22Rv1 (cell line): ENCODE results near the gene SRPK2.

Experiments used
- H3K27ac ChIP-seq: fragments of 450-650 bp; 2 replicates; pipeline ENCODE4 v1.5.1; 2017
- CTCF ChIP-seq: fragments of 450-650 bp; IDR thresholded peaks from 2 replicates; pipeline ENCODE4 v1.5.1; 2017; ENCODE audit warnings: mild to moderate bottlenecking
- ZFX ChIP-seq: fragments of 450-650 bp; IDR thresholded peaks from 2 replicates; pipeline ENCODE4 v1.6.1; 2017; ENCODE audit warnings: antibody characterized with exemption, borderline replicate concordance

The SRPK2 gene

GRCh38 chr7:105079348-105079747 lies 309.4 kb downstream of the SRPK2 start:
- no peak overlapping the region for H3K27ac ChIP-seq
- TF ChIP-seq ZFX (no peak), CTCF (no peak)

- TF ChIP-seq CTCF, result no peak
- TF ChIP-seq ZFX, result no peak
Observed at GRCh38 chr7:105073143-105073542, 315.6 kb downstream of the SRPK2 start.

GRCh38 chr7:105068886-105069285 lies 319.8 kb downstream of the SRPK2 start:
- no peak for TF ChIP-seq ZFX
- TF ChIP-seq CTCF, result no peak
- no peak overlapping the region for H3K27ac ChIP-seq

More at GRCh38 chr7:105073143-105073542, 315.6 kb downstream of the SRPK2 start:
- no peak overlapping the region for H3K27ac ChIP-seq

GRCh38 chr7:105067691-105068090 lies 321.0 kb downstream of the SRPK2 start:
- H3K27ac ChIP-seq, result no peak overlapping the region
- no peak for TF ChIP-seq ZFX
- TF ChIP-seq CTCF, result no peak
